SJSA1 (cell line): ENCODE results near the gene DPYSL4. TPM values are rescaled to one million over a fixed set of nuclear protein-coding genes. Genes with fewer than 3 reads are reported as not detected.

Experiments used
- DNase-seq, 2 experiments: peaks; one replicate each; pipeline ENCODE4 v3.0.0-alpha.2; 2015 to 2020; ENCODE audit warnings: low spot score in 2 of 2, low read depth in 1 of 2
- H3K27ac ChIP-seq: fragments of 250-450 bp; sonication (Bioruptor Pico); 2 replicates; pipeline ENCODE4 v1.5.1; 2020; ENCODE audit warnings: mild to moderate bottlenecking, moderate library complexity
- H3K27me3 ChIP-seq: fragments of 250-450 bp; sonication (Bioruptor Pico); replicated peaks from 2 replicates; pipeline ENCODE4 v1.5.1; 2020; ENCODE audit warnings: mild to moderate bottlenecking, moderate library complexity
- H3K36me3 ChIP-seq: fragments of 250-450 bp; sonication (Bioruptor Pico); 2 replicates; pipeline ENCODE4 v1.5.1; 2020; ENCODE audit warnings: mild to moderate bottlenecking
- H3K4me1 ChIP-seq: fragments of 250-450 bp; sonication (Bioruptor Pico); replicated peaks from 2 replicates; pipeline ENCODE4 v1.6.1; 2021; ENCODE audit warnings: mild to moderate bottlenecking
- H3K4me3 ChIP-seq: fragments of 250-450 bp; sonication (Bioruptor Pico); 2 replicates; pipeline ENCODE4 v1.5.1; 2020; ENCODE audit warnings: mild to moderate bottlenecking
- H3K9me3 ChIP-seq: fragments of 250-450 bp; sonication (Bioruptor Pico); replicated peaks from 2 replicates; pipeline ENCODE4 v1.5.1; 2020; ENCODE audit warnings: mild to moderate bottlenecking
- total RNA-seq: library from RNA; depleted of rRNA; stranded (reverse); fragments of >200 nt; shearing (Covaris generic); gene quantifications from 2 replicates; pipeline ENCODE4 v1.2.3, GENCODE V29; 2014

The DPYSL4 gene
- total RNA-seq, 1 experiment from 2014 or later: 1.3 TPM

DNA sequence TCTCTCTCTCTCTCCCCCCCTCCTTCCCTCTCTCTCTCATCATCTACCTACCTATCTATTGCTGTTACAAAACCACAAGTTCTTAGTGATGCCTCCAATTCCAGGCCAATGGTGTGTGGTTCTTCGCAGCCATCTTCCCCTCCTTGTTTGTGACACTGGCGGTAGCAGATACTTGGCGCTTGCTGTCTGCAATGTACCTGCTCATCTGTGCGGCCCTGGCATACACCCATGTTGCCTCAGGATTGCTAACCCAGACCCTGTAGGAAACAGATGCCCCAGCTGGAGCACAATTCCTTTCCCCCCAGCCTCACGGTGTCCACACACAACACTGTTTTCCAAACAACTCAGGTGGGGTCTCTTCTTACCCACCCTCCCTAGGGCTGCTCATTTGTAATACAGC, 13.6 kb upstream of the DPYSL4 start:
- Histone ChIP-seq H3K4me3 (no peak overlapping the region), H3K36me3 (no peaks in the 10 kb centered on the region), H3K4me1 (no peaks in the 10 kb centered on the region), H3K27ac (no peak overlapping the region), H3K27me3 (no peaks in the 10 kb centered on the region), H3K9me3 (no peaks in the 10 kb centered on the region)
- DNase-seq: no peak

DNA sequence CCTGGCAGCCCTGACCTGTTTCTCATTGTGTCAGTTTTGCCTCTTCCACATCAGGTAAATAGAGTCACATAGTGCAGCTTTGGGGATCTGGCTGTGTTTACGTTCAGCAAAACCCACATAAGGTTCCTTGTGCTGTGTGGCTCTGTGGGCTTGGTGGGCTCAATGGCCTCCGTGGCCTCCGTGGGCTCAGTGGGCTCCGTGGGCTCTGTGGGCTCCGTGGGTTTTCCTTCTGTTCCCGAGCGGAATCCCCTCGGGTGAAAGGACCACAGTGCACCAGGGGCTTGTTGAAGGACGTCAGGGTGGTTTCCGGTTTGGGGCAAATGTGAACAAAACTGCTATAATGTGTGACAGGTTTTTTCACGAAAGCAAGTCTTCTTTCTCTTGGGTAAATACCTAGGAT, 12.5 kb upstream of the DPYSL4 start:
- H3K9me3 ChIP-seq: no peaks in the 10 kb centered on the region
- DNase-seq: no peak
- no peak overlapping the region for H3K4me3 ChIP-seq
- H3K27ac ChIP-seq: no peak overlapping the region
- H3K27me3 ChIP-seq: no peaks in the 10 kb centered on the region
- H3K36me3 ChIP-seq: no peaks in the 10 kb centered on the region
- no peaks in the 10 kb centered on the region for H3K4me1 ChIP-seq

DNA sequence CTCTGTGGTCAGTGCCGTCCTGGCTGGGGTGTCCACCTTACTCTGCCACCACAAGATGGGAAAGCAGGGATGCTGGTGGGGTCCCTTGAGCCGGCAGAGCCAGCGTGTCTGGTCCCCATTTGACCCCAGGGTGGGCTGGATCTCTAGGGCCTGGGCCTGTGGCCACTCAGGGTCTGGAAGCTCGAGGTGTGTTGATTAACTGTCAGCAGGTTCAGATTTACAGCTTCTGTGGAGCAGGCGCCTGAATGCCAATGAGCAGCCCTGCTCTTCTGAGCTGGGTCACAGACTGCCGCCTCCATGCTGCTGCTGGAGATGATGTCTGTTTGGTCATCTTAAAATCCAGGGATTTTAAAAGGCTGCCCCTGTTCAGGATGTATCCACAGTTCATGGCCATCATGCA, 11.3 kb upstream of the DPYSL4 start:
- H3K36me3 ChIP-seq: no peaks in the 10 kb centered on the region
- H3K27ac ChIP-seq: no peak overlapping the region
- no peaks in the 10 kb centered on the region for H3K9me3 ChIP-seq
- no peaks in the 10 kb centered on the region for H3K4me1 ChIP-seq
- no peak for DNase-seq
- no peak overlapping the region for H3K4me3 ChIP-seq
- no peaks in the 10 kb centered on the region for H3K27me3 ChIP-seq

DNA sequence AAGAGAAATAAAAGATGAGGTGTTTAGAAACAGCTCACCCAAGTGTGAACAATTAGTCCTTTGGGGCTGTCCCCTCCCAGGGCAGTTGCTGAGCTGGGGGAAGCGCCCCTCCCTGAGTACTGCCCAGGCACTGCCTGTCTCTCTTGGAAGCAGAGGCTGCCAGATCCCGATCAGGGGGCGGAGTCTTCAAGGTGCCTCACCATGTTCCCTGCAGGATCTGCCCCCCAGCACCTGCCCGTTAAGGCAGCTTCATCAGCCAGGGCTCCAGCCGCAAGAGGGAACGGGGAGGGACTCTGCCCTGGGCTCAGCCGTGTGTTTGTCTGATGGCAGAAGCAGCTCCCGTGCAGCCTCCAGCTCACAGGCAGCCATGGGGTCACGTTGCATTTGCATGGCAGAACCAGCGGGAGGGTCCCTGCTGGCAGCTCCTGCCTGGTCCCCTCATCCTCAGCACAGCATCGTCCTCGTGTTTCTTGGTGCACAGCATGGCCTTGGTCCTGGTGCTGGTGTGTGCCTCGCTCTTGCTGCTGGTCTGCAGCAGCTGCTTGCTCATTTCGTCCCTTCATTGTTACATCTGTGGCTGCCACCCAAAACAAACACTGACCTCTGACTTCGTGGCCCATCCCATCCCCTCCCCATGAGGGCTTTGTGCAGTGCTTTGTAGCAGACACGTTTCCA, 10.7 kb upstream of the DPYSL4 start:
- Histone ChIP-seq H3K4me3 (no peak overlapping the region), H3K9me3 (no peaks in the 10 kb centered on the region), H3K4me1 (no peaks in the 10 kb centered on the region), H3K27me3 (no peaks in the 10 kb centered on the region), H3K27ac (no peak overlapping the region), H3K36me3 (no peaks in the 10 kb centered on the region)
- DNase-seq: no peak

DNA sequence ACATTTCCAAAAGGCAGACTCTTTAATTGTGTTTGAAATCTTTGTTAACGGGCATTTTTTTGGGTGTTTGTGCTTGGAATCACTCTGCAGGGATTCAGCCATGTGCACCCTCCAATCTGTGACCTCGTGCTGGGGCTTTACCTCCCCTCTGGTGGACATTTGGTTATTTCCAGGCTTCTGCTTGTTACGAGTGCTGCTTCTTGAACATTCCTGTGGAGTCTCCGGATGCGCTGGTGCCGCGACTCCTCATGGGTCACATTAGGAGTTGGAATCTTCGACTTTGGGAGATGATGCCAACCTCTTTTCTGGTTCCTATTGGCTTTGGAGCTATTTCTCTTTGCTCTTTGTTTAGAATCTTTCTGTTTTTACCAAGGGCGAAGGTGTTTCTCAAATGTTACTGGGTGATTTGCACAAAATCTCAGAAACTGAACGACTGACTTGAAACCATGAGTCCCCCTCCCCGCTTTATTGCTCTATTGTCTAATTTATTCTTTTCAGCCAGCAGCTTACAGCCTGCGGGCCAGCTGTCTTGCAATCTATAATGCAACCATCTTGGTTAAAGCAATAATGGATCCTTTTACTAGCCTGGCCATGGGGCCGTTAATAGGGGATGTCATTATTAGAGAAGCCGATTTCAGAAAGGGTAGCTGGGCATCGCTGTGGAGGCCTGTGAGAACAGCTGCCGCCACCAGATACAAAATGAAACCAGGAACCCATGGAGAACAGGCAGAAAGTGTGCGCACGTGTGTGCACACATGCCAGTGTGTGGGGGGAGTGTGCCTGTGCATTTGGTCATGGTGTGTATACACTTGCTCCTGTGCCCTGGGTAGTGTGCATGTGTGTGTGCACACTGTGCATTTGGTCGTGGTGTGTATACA, 9.9 kb upstream of the DPYSL4 start:
- Histone ChIP-seq H3K4me1 (no peaks in the 10 kb centered on the region), H3K9me3 (no peaks in the 10 kb centered on the region), H3K36me3 (no peaks in the 10 kb centered on the region), H3K27ac (no peak overlapping the region), H3K4me3 (no peak overlapping the region), H3K27me3 (no peaks in the 10 kb centered on the region)
- no peak for DNase-seq

DNA sequence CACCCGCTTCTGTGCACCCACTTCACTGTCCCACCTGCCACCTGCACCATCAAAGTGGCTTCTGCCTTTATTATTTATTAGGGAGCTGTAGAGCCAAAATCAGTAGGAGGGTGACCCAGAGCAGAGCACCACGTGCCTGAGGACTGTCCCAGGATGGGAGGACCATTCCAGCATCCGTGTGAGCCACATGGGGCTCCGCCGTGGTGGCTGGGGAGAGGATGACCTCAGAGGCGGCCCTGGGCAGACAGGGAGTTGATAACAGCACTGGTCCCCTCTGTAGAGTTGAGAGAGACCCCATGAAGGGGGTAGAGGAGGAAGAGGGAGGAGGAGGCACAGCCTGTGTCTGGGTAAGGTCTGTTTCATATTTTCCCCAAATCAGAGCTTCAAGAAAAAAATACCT, 8.7 kb upstream of the DPYSL4 start:
- Histone ChIP-seq H3K36me3 (no peaks in the 10 kb centered on the region), H3K9me3 (no peaks in the 10 kb centered on the region), H3K27ac (no peak overlapping the region), H3K4me3 (no peak overlapping the region), H3K4me1 (no peaks in the 10 kb centered on the region), H3K27me3 (no peaks in the 10 kb centered on the region)
- DNase-seq: no peak

DNA sequence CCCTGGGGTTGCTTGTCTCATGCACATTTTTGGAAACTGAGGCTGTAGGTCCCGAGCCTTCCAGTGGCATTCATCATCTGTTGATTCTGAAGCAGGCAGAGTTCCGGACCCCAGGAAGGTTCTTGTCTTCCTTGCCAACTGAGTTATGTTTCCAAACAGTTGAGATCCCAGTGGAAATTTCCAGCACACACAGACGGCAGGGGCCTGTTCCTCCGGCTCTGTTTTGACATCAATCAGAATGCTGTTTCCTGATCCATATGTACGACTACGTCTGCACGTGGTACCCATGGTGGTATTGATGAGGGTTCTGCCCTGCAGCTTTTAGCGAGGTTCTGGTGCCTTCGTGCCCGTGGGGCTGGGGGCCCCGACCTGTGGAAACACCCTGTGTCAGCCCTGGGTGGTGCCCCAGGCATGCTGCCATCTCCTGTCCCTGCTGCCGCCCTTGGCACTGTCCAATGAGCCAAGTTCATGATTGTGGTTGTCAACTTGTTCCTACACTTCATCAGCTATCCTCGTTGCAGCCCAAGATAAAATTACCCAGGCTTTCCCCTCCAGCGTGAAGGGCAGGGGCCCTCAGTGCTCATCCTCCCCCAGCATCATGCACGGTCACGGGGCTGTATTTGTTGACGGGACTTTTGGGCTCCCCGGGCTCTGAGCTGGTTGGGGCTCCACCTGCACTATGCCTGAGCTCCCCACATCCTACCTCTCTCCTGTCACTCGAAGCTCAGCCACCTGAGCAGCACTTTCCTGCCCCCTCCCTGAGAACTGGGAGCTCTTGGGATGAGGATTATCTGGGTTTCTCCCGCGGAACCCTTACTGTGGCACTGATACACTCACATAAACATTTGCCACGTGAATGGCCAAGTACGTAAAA, 7.8 kb upstream of the DPYSL4 start:
- no peaks in the 10 kb centered on the region for H3K36me3 ChIP-seq
- H3K4me1 ChIP-seq: no peaks in the 10 kb centered on the region
- H3K9me3 ChIP-seq: no peaks in the 10 kb centered on the region
- no peak overlapping the region for H3K4me3 ChIP-seq
- no peak for DNase-seq
- no peak overlapping the region for H3K27ac ChIP-seq
- H3K27me3 ChIP-seq: no peaks in the 10 kb centered on the region; the same call in 1 of the 2 replicates

DNA sequence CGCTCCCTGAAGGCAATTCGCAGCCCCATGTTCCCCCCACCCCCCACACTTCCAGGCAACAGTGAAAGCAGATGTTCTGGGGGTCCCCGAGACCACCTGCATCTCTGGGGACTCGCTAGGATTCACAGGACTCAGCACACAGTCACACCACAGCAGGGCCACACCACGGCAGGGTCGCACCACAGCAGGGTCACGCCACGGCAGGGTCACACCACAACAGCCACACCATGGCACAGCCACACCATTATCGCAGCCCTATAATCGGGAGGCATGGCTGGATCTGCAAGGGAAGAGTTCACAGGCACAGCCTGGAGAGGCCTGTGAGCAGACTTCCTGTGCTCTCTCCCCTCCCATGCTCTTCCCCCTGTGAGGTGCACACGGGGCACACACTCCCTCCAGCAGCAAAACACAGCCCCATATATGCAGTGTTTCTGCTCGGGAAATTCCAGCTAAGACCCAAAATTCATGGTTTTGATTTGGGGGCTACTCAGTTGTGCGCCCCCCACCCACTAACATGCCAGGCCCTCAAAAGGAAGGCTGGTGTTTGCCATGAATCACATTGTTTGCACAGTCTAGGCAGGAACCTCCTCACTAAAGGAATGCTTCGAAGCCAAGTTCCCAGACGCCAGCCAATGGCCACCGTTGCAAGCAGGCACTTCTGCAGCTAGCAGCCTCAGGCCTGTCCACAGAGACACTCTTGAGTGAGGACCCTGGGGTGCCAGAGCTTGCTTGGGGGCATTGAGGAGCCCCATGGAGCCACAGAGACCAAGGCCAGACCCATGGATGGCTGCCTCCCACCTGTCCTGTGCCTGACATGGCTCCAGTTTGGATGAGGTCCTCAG, 7.0 kb upstream of the DPYSL4 start:
- no peaks in the 10 kb centered on the region for H3K9me3 ChIP-seq
- DNase-seq: no peak
- no peak overlapping the region for H3K27ac ChIP-seq
- no peaks in the 10 kb centered on the region for H3K36me3 ChIP-seq
- H3K4me1 ChIP-seq: no peaks in the 10 kb centered on the region
- H3K4me3 ChIP-seq: no peak overlapping the region
- H3K27me3 ChIP-seq: no peaks in the 10 kb centered on the region; the same call in 1 of the 2 replicates

DNA sequence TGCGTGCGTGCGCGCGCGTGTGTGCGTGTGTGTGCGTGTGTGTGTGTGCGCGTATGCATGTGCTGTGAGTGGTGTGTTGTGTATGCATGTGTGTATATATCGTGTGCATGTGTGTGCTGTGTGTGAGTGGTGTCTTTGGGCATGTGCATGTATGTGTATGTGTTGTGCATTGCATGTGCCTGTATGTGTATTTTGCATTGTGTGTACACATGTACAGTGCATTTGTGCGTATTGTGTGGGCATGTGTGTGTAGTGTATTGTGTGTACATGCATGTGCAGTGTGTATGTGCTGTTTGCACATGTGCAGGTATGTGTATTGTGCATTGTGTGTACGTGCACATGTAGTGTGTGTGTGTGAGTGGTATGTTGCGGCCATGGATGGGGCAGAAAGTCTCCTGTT, 6.0 kb upstream of the DPYSL4 start:
- H3K4me1 ChIP-seq: no peaks in the 10 kb centered on the region
- H3K27ac ChIP-seq: no peak overlapping the region
- H3K9me3 ChIP-seq: no peaks in the 10 kb centered on the region; the same call in 1 of the 2 replicates
- no peak for DNase-seq
- H3K4me3 ChIP-seq: no peak overlapping the region
- H3K27me3 ChIP-seq: peaks cover 5% of the 10 kb centered on the region; the same call in 1 of the 2 replicates
- no peaks in the 10 kb centered on the region for H3K36me3 ChIP-seq

DNA sequence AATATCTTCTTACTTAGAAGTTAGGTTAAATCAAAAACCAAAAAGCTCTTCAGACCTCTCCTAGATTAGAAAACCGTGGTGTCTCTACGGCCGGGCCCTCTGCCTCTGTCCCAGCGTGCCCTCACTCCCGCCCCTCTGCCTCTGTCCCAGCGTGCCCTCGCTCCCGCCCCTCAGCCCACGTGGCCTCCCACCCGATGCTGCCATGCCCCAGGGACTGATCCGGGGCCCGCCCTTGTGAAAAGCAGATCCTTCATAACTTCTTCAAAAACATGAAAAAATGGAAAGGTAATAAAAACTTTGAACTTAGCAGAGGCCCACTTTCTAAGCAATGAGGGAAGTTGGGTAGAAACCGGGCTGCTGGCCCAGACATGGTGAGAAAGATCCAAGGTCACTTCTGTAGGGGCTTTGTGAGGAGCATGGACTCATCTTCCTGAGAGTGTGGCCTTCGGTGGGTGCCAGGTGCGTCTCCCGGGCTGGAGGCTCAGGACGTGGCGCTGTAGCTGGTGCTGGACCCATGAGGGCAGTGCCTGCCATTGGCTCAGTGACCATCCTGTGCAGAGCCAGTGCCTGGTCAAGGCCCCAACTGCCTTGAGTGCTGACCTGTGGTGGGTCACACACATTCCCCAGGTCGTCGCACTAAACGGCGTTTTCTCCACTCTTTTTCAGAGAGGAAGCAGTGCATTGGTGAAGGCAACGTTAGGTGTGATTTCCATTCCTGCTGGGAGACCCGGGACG, 4.9 kb upstream of the DPYSL4 start:
- DNase-seq: no peak
- Histone ChIP-seq H3K4me1 (no peaks in the 10 kb centered on the region), H3K9me3 (no peaks in the 10 kb centered on the region; the same call in 1 of the 2 replicates), H3K27me3 (peaks cover 12% of the 10 kb centered on the region), H3K36me3 (no peaks in the 10 kb centered on the region), H3K27ac (no peak overlapping the region), H3K4me3 (no peak overlapping the region)

DNA sequence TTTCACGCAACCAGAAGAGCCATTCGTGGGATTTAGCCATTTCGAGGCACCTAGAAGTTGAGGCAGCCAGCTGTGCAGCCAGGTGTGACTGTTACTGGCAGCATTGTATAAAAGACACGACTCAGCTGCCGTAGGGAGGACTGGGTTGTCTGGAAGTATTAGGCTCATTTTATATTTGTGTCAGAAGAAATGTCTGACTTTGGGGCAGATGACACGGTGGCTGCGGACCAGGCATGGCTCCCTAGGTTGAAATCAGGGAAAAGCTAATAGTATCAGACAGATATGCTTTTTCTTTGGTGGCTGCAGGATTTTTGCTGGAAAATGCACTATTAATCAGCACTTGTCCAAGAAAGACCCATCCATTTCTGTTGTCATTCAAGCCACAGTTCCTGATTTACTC, 4.2 kb upstream of the DPYSL4 start:
- no peak for DNase-seq
- peaks cover 19% of the 10 kb centered on the region for H3K27me3 ChIP-seq

DNA sequence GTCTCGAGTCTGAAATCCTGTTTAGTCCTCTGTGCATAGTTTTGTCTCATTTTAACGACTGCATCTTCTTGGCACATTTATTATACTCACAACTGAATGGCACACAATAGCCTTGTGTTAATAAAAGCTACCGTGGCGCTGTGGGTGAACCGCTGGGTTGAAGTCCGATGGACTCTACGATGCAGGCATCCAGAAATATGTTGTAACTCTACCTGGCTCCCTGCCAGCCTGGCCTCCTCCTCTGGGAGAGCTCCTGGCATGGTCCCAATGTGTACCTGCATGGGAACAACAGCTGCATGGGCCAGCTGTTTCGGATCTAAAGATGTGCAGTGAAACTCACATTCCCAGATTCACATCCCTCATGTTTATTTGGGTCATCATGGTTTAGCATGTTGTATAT, 3.7 kb upstream of the DPYSL4 start:
- Histone ChIP-seq H3K4me1 (no peaks in the 10 kb centered on the region), H3K36me3 (no peaks in the 10 kb centered on the region), H3K27me3 (peaks cover 23% of the 10 kb centered on the region), H3K9me3 (no peaks in the 10 kb centered on the region; the same call in 1 of the 2 replicates), H3K27ac (no peak overlapping the region), H3K4me3 (no peak overlapping the region)
- DNase-seq: no peak

More for the DNA sequence above, 4.2 kb upstream of the DPYSL4 start:
- Histone ChIP-seq H3K4me1 (no peaks in the 10 kb centered on the region), H3K36me3 (no peaks in the 10 kb centered on the region), H3K9me3 (no peaks in the 10 kb centered on the region; the same call in 1 of the 2 replicates), H3K27ac (no peak overlapping the region), H3K4me3 (no peak overlapping the region)
